CD4-positive, alpha-beta T cell treated with Interleukin-6 at 100 ng/mL for 8 hours (primary cell): ENCODE measurements around the gene PTPN12.
A peak's percentile ranks its signal among the peaks of the same experiment; 100 is the strongest.
"Not testable (repeated sequence)": the region's sequence is repeated elsewhere in the genome, so short reads cannot be mapped to it uniquely, and the experiment has no call there.

Experiments used
- DNase-seq: peaks from one replicate; pipeline ENCODE4 v3.0.0-alpha.2; 2020; ENCODE audit warnings: mixed read lengths, low spot score

Gene PTPN12

DNA sequence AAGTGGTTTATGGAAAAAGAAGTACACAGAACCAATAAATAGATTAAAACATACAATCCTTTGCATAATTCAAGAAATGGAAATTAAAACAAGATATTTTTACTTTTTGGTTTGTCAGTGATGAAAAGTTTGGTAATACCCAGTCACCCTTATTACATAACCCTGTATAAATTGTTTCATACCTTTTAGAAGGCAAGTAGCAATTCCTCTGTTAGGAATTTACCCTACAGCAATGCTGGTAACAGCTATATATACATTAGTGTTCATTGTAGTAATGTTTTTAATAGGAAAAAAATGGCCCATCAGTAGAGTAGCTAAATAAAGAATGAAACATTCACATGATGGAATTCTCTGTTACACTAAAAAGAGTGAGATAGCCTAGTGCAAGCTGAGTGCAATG lies 42.7 kb downstream of the PTPN12 start:
- no peak for DNase-seq

DNA sequence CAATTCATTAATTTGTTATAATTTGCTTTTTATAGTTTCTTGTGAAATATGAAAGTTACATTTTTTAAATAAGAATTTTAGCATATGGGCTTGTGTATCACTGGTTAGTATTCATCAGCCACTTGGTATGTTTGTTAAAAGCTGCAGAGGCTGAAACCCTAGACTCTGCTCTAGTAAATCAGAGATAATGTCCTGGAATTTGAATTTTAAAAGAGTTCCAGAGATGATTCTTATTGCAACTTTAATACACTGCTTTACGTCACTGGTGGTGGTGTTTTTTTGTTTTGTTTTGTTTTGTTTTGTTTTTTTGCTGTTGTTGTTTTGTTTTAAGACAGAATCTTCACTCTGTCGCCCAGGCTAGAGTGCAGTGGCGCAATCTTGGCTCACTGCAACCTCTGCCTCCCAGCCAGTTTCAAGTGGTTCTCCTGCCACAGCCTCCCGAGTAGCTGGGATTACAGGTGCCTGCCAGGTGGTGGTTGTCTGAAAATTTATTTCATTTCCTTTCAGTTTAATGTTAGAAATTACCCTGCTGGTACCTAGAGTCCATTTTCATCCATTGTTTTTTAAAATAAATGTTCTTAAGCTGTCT lies 43.8 kb downstream of the PTPN12 start:
- DNase-seq = no peak

DNA sequence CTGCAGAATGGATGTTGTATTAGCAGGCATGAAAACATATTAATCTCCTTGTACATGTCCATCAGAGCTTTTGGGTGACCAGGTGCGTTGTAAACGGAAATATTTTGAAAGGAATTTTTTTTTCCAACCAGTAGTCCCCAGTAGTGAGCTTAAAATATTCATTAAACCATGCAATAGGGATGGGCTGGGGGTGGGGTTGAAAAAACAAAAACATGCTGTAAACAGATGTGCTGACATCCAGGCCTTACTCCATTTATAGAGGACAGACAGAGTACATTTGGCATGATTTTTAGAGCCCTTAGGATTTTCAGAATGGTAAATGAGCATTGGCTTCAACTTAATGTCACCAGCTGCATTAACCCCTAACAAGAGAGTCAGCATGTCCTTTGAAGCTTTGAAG lies 50.2 kb downstream of the PTPN12 start:
- no peak for DNase-seq

DNA sequence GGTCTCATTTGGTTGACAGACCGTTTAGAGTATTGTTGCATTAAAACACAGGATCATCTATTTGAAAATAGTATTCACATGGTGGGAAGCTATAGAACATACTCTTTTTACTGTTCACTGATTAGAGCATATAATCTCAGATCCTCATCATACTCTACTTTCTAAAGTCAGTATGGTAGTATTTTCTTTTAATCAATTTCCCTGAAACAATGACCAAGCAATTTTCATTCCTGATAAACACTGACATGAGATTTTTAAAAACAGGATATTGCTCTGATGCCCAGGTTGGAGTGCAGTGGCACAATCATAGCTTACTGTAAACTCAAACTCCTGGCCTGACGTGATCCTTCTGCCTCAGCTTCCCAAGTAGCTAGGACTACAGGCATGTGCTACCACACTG lies 63.9 kb downstream of the PTPN12 start:
- DNase-seq = no peak

GRCh38 chr7:77606562-77606961 lies 69.5 kb downstream of the PTPN12 start:
- DNase-seq = no peak

- DNase-seq = no peak
Observed at GRCh38 chr7:77619314-77619713, 82.2 kb downstream of the PTPN12 start.

DNA sequence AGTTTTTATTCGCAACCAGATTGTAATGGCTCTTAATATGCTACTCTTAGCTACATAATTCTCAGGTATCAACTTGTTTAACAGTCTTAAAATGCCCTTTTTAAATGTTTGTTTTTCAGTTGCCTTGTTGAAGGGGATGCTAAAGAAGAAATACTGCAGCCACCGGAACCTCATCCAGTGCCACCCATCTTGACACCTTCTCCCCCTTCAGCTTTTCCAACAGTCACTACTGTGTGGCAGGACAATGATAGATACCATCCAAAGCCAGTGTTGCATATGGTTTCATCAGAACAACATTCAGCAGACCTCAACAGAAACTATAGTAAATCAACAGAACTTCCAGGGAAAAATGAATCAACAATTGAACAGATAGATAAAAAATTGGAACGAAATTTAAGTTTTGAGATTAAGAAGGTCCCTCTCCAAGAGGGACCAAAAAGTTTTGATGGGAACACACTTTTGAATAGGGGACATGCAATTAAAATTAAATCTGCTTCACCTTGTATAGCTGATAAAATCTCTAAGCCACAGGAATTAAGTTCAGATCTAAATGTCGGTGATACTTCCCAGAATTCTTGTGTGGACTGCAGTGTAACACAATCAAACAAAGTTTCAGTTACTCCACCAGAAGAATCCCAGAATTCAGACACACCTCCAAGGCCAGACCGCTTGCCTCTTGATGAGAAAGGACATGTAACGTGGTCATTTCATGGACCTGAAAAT lies 89.7 kb downstream of the PTPN12 start:
- DNase-seq = no peak

DNA sequence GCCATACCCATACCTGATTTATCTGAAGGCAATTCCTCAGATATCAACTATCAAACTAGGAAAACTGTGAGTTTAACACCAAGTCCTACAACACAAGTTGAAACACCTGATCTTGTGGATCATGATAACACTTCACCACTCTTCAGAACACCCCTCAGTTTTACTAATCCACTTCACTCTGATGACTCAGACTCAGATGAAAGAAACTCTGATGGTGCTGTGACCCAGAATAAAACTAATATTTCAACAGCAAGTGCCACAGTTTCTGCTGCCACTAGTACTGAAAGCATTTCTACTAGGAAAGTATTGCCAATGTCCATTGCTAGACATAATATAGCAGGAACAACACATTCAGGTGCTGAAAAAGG lies 90.2 kb downstream of the PTPN12 start:
- no peak for DNase-seq

DNA sequence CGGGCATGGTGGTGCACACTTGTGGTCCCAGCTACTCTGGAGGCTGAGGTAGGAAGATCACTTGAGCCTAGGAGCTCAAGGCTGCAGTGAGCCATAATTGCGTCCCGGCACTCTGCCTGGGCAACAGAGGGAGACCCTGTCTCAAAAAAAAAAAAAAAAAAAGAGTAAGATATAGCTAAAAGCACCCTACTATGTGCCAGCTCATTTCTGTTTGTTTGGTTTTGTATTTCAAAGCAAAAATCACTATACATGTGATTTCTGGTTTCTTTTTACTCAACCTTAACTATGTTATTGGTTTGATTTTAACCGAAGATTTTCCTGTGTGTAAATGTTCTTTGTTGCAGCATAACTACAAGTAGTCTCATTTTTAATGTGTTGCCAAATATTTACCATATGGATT lies 92.7 kb downstream of the PTPN12 start:
- DNase-seq = no peak

DNA sequence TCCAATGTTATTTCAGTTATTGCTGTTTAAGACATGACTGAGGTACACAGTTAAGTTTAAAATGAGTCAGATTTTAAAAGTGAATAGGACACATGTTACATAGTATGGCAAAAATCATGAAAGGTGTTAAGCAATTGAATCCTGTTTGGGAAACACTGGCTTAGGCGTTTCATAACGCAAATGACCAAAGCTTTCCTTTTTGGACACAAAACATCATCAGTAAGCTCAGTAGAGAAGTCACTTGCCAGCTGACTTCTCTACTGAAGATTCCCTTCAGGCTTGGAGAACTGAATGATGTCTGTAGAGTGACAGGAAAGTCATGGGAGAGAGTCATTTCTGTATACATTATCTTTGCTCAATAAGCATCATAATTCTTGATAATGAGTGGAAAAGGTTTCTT lies 94.7 kb downstream of the PTPN12 start:
- DNase-seq = no peak

GRCh38 chr7:77644774-77645173 lies 107.7 kb downstream of the PTPN12 start:
- DNase-seq = no peak

GRCh38 chr7:77648742-77649338 lies 111.7 kb downstream of the PTPN12 start:
- DNase-seq = no peak

DNA sequence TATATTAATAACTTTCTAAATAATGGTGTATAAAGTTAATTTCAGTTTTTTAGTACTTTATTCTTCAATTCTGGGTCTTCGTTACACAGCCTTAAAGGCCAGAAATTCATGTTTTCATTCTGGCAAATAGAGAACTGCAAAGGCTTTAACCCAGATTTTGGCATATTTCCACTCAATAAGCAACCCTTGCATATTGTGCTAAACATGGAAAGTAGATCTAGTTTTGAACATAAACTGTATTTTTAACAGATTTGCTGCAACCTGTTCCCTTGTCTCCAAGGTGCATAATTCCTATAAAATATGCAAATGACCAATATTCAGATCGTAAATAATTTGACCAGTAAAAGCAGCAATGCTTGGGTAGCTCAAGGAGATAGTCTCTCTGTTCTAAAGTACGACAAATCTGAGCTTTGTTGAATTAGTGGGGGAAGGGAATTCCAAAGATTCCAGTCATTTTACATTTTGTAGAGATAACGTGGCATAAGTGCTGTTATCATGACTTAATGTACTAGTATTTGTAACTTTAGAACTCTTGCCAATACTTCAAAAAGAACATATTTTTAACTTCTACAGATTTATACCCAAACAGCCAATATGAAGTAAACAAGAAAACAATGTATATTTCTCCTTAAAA lies 112.7 kb downstream of the PTPN12 start:
- no peak for DNase-seq

DNA sequence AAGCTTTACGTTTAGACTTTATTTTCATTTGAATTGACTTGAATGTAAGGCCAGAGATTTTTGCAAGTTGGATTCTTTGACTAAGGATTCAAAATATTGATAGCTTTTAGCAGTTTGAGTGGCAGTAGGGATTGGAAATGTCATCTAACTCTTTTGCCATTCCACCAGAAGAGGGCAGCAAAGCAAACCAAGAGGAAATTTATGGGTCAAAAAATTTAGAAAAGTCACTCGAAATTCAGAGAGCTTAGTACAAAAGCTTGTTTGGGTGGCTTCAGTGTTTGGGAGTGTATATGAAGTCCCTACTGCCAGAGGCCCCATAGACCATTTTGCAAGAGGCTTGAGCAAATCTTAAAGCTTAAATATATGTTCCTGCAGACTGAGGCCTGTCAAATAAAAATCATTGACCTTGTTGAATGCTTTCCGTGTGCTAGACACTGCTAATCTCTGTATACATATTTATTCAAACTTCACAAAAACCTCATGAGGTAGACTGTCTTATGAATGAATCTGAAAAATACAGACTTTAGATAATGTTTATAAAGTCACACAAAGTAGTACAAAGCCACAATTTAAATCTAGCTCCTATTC lies 114.6 kb downstream of the PTPN12 start:
- peak; percentile 48 for DNase-seq

DNA sequence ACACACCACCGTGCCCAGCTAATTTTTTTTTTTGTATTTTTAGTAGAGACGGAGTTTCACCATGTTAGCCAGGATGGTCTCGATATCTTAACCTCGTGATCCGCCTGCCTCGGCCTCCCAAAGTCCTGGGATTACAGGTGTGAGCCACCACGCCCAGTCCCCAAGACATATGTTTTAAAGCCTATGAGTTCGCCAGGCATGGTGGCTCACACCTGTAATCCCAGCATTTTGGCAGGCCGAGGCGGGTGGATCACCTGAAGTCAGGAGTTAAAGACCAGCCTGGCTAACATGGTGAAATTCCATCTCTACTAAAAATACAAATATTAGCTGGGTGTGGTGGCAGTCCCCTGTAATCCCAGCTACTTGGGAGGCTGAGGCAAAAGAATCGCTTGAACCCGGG lies 115.7 kb downstream of the PTPN12 start:
- not testable (repeated sequence) for DNase-seq

DNA sequence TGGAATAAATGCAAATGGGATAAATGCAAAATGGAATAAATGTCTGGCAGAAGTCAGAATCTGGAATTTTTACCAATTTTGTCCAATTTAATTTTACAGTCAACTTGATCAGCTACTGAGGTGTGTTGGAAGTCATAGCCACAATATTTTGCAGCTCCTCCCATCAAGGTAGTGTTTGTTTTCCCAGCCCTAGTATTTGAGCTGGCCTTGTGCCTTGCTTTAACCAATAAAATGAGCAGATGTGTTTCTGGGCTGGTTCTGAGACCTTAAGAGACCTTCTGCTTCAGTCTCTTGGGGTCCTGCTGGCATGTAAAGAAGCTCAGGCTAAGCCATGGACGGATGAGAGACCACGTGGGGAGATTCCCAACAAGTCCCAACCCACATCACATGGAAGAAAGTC lies 116.5 kb downstream of the PTPN12 start:
- DNase-seq = no peak

GRCh38 chr7:77655356-77655755 lies 118.3 kb downstream of the PTPN12 start:
- DNase-seq = no peak

- DNase-seq = no peak
Observed at GRCh38 chr7:77655836-77656455, 118.9 kb downstream of the PTPN12 start.

GRCh38 chr7:77657427-77658224 lies 120.5 kb downstream of the PTPN12 start:
- peak; percentile 43 for DNase-seq

GRCh38 chr7:77658928-77659327 lies 121.8 kb downstream of the PTPN12 start:
- DNase-seq = no peak

DNA sequence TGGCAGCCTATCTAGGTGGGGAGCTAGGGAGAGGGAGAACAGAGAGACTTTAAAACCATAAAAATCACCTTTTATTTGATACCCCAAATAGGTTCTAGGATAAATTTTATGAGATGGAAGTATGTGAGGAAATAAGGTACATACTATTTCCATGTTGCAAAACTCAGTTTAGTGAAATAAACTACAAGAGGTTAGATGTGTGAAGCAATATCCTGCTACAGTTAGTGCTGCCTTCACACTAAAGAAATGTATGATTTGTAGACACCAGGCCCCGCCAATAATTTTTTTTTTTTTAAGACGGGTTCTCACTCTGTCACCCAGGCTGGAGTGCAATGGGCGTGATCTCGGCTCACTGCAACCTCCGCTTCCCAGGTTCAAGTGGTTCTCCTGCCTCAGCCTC lies 124.7 kb downstream of the PTPN12 start:
- no peak for DNase-seq

DNA sequence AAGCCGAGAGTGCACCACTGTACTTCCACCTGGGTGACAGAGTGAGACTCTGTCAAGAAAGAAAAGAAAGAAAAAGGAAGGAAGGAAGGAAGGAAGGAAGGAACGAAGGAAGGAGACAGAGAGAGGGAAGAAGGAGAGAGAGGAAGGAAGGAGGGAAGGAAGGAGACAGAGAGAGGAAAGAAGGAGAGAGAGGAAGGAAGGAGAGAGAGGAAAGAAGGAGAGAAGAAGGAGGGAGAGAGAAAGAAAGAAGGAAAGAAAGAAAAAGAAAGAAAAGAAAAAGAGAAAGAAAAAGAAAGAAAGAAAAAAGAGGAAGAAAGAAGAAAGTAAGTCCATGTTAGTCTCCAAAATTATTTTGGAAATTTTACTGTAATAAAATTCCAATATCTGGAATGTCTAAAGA lies 125.8 kb downstream of the PTPN12 start:
- DNase-seq = no peak
